DOHH2 (cell line): ENCODE measurements around the gene ENOX1.

Experiments
- H3F3A ChIP-seq: fragments of 200-600 bp; sonication (generic), shearing (Covaris generic); 2 replicates; pipeline ENCODE4 v1.6.0; 2016; ENCODE audit warnings: antibody characterized with exemption, mild to moderate bottlenecking; ENCODE audit not compliant: control insufficient read depth, insufficient read depth
- H3K27ac ChIP-seq: fragments of 200-600 bp; sonication (generic); 2 replicates; pipeline ENCODE4 v1.5.1; 2014; ENCODE audit warnings: low read depth, mild to moderate bottlenecking, low read length, moderate library complexity
- H3K27me3 ChIP-seq: fragments of 200-600 bp; sonication (generic); 2 replicates; pipeline ENCODE4 v1.6.1; 2014; ENCODE audit warnings: mild to moderate bottlenecking, low read length, mixed read lengths; ENCODE audit not compliant: control insufficient read depth
- H3K36me3 ChIP-seq: fragments of 200-600 bp; sonication (generic); 2 replicates; pipeline ENCODE4 v1.6.1; 2014; ENCODE audit warnings: mild to moderate bottlenecking, low read length, moderate library complexity, mixed read lengths; ENCODE audit not compliant: control insufficient read depth
- H3K4me1 ChIP-seq: fragments of 200-600 bp; sonication (generic); 2 replicates; pipeline ENCODE4 v1.6.1; 2014; ENCODE audit warnings: mild to moderate bottlenecking, low read length, mixed read lengths; ENCODE audit not compliant: control insufficient read depth
- H3K4me2 ChIP-seq: fragments of 200-600 bp; sonication (generic); 2 replicates; pipeline ENCODE4 v1.6.0; 2014; ENCODE audit warnings: mild to moderate bottlenecking, low read length, moderate library complexity
- H3K4me3 ChIP-seq: fragments of 200-600 bp; sonication (generic); 2 replicates; pipeline ENCODE4 v1.5.1; 2014; ENCODE audit warnings: mild to moderate bottlenecking, low read length, mixed read lengths
- H3K79me2 ChIP-seq: fragments of 200-600 bp; sonication (generic); 2 replicates; pipeline ENCODE4 v1.6.1; 2014; ENCODE audit warnings: mild to moderate bottlenecking, low read length, mixed read lengths; ENCODE audit not compliant: control insufficient read depth
- H3K9me2 ChIP-seq: fragments of 200-600 bp; sonication (generic); replicated peaks from 2 replicates; pipeline ENCODE4 v1.6.1; 2014; ENCODE audit warnings: mild to moderate bottlenecking, low read length, mixed read lengths; ENCODE audit not compliant: control insufficient read depth
- H3K9me3 ChIP-seq: fragments of 200-600 bp; sonication (generic); 2 replicates; pipeline ENCODE4 v1.6.1; 2014; ENCODE audit warnings: antibody characterized with exemption, low read length, mixed read lengths; ENCODE audit not compliant: control insufficient read depth, insufficient read depth
- H4K20me1 ChIP-seq: fragments of 200-600 bp; sonication (generic); 2 replicates; pipeline ENCODE4 v1.6.0; 2014; ENCODE audit warnings: low read depth, mild to moderate bottlenecking, antibody characterized with exemption, low read length, moderate library complexity; ENCODE audit not compliant: control insufficient read depth, insufficient read depth
- CTCF ChIP-seq: fragments of 200-600 bp; sonication (generic); IDR thresholded peaks from one replicate; pipeline ENCODE4 v1.5.1; 2014; ENCODE audit warnings: antibody characterized with exemption, mild to moderate bottlenecking, low read depth, low read length; ENCODE audit not compliant: poor library complexity, severe bottlenecking
- EZH2phosphoT487 ChIP-seq: fragments of 200-600 bp; sonication (generic); IDR thresholded peaks from 2 replicates; pipeline ENCODE4 v1.6.1; 2017; ENCODE audit warnings: borderline replicate concordance, mild to moderate bottlenecking, antibody characterized with exemption, low read length, moderate library complexity, mixed read lengths

The ENOX1 gene

GRCh38 chr13:43243711-43244110 is 543.1 kb downstream of the ENOX1 start:
- Histone ChIP-seq H3K9me2 (no peaks in the 10 kb centered on the region), H3K9me3 (no peaks in the 10 kb centered on the region), H3K27me3 (no peaks in the 10 kb centered on the region), H3K4me1 (0 out of 2 replicates have a peak, but pooled peaks cover 8% of the 10 kb centered on the region), H3K79me2 (no peaks in the 10 kb centered on the region), H3K36me3 (no peaks in the 10 kb centered on the region), H3K4me2 (no peak overlapping the region), H3F3A (no peaks in the 10 kb centered on the region), H3K4me3 (no peak overlapping the region), H4K20me1 (no peaks in the 10 kb centered on the region), H3K27ac (no peak overlapping the region)
- no peak for TF ChIP-seq EZH2phosphoT487
- no peak for TF ChIP-seq CTCF

GRCh38 chr13:43242040-43242439 is 544.7 kb downstream of the ENOX1 start:
- Histone ChIP-seq H4K20me1 (no peaks in the 10 kb centered on the region), H3K36me3 (no peaks in the 10 kb centered on the region), H3K27me3 (no peaks in the 10 kb centered on the region), H3K4me1 (0 out of 2 replicates have a peak, but pooled peaks cover 8% of the 10 kb centered on the region), H3K9me3 (no peaks in the 10 kb centered on the region), H3K4me2 (no peak overlapping the region), H3K9me2 (no peaks in the 10 kb centered on the region), H3K4me3 (no peak overlapping the region), H3K79me2 (no peaks in the 10 kb centered on the region), H3F3A (no peaks in the 10 kb centered on the region), H3K27ac (no peak overlapping the region)
- TF ChIP-seq CTCF (no peak), EZH2phosphoT487 (no peak)

- Histone ChIP-seq H3K79me2 (no peaks in the 10 kb centered on the region), H3K9me2 (no peaks in the 10 kb centered on the region), H3K9me3 (no peaks in the 10 kb centered on the region), H3K4me1 (0 out of 2 replicates have a peak, but pooled peaks cover 8% of the 10 kb centered on the region), H3K36me3 (no peaks in the 10 kb centered on the region), H3F3A (no peaks in the 10 kb centered on the region), H4K20me1 (no peaks in the 10 kb centered on the region), H3K27me3 (no peaks in the 10 kb centered on the region), H3K27ac (no peak overlapping the region), H3K4me2 (no peak overlapping the region), H3K4me3 (no peak overlapping the region)
- no peak for TF ChIP-seq EZH2phosphoT487
- no peak for TF ChIP-seq CTCF
Observed at GRCh38 chr13:43240278-43240677, 546.5 kb downstream of the ENOX1 start.
